DMS 273 treated with DMSO at 0.1 percent for 48 hours (cell line): Measurements from ENCODE around the gene ITGB3BP.
"Not testable (repeated sequence)": the region's sequence is repeated elsewhere in the genome, so short reads cannot be mapped to it uniquely, and the experiment has no call there.

ENCODE experiments used
- DNase-seq: peaks from one replicate; lab custom pipeline; 2025; lab: John Stamatoyannopoulos, UW

Gene ITGB3BP, protein sequence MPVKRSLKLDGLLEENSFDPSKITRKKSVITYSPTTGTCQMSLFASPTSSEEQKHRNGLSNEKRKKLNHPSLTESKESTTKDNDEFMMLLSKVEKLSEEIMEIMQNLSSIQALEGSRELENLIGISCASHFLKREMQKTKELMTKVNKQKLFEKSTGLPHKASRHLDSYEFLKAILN

DNA sequence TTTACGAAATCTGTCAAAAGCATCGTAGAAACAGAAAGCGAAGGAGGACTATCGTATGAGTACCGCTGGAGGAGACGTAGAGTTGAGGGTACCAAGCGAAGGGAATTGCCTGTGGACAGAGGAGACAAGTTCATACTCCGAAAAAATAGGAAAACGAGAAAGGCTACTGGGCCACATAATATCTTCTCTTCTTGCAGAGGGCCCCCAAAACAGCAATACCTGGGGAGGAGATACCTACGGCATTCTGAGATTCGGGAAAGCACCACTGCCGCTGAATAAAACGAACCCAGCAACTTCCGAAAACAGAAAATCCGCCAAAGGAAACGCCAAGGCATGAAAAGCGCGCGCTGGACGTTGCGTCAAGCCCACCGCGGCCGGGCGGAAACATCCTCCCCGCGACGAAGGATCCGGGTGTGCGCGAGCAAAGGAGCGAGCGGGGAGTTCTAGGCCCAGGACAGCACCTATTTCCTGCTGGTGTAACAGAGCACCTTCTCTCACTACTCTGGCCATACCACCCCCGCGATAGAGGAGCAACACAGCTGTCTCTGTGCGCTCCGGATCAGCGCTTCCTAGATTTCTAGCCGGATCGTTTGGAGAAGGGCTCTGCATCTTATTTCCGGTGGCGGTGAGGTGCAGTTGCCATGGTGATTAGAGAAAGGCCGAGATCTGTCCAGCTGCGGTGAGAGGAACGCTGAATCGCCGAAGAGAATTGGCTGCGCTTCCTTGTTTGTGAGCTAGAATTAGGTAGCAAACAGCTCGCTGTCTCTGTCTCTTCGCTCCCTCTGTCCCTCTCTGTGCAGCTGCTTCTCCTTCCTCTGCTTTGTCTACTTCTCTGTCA, at the start of gene ITGB3BP, which contains the start of gene EFCAB7:
Gene ITGB3BP (minus strand): TSS at position 335 of the 838 bp plus-strand sequence. CDS start 92 bp downstream, at position 243.
Gene EFCAB7 (plus strand): TSS at position 635 of the 838 bp plus-strand sequence. CDS start 2,048 bp downstream, outside the sequence.
- peak; percentile 96 for DNase-seq

DNA sequence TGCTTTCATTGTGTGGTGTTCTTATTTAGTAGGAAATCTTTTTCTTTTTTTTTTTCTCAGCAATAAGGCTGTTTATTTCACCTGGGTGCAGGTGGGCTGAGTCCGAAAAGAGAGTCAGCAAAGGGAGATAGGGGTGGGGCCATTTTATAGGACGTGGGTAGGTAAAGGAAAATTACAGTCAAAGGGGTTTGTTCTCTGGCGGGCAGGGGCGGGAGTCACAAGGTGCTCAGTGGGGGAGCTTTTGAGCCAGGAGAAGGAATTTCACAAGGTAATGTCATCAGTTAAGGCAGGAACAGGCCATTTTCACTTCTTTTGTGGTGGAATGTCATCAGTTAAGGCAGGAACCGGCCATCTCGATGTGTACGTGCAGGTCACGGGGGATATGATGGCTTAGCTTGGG, 49.7 kb upstream of the ITGB3BP start:
- not testable (repeated sequence) for DNase-seq

DNA sequence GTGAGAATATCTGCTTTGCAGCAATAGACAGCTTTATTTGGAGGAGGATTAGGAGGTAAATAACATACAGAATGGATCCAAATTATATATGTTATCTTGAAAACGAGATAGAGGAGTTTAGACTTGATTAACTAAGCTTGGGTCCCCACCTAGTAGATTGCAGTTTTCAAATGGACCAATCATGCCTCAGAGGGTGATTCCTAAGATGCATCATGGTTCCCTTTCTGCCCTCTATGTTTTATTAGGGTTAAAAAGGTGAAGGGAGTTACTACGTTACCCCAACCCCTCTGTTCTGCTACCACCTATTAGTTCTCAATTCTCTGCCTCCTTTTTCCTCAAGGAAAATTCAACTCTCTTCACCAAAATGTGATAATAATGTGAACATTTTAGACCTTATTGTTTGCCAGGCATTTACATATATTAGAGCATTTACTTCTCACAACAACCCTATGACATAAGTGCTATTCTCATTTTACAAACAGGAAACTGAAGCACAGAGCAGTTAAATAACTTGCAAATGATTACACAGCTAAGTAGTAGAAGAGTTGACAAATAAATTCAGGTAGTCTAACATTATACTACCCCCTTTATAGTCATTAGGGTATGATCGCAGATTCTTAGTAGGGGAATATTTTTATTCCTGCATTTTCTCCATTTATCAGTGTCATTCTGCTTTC, 46.8 kb upstream of the ITGB3BP start:
- DNase-seq, result no peak

GRCh38 chr1:63569068-63569467, 46.0 kb upstream of the ITGB3BP start:
- no peak for DNase-seq

DNA sequence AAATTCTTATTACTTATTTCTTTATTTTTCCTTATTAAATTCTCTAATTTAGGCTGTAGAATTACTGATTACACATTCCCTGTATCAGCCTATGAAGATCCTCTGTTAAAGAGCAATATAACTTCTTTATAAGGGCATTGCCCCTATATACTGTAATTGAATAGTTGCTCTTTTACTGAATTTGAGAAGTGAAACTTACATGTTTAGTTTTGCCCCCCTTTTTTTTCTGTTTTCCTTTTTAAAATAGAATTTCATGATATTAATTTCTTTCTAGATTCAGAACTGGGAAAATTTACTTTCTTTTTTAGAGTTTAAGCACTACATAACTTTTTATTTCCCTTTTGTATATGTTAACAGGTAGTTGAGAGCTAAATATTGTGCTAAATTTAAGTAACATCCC, 40.7 kb upstream of the ITGB3BP start:
- DNase-seq, result no peak

DNA sequence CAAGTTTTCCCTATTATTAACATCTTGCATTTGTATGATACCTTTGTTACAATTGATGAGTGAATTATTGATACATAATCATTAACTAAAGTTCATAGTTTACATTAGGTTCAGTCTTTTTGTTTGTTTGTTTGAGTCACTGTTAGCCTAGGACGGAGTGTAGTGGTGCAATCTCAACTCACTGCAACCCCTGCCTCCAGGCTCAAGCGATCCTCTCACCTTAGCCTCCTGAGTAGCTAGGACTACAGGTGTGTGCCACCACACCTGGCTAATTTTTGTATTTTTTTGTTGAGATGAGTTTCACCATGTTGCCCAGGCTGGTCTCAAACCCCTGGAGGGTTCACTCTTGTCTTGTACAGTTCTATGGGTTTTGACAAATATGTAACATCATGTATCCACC, 36.3 kb upstream of the ITGB3BP start:
- DNase-seq, result no peak

GRCh38 chr1:63557365-63557987, 34.5 kb upstream of the ITGB3BP start:
- DNase-seq, result no peak

DNA sequence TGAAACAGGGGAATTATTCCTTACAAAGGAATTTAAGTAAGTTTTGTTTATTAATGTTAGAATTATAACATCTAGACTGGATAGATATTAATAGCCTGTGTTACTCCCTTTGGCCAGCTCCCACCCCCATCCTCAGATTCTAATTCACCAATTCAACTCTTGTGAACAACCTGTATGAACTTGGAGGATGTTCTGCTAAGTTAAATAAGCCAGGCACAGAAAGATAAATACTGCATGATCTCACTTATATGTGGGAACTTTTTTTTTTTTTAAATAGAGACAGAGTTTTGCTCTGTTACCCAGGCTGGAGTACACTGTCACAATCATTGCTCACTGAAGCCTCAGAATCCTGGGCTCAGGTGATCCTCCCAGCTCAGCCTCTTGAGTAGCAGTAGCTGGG, 32.5 kb upstream of the ITGB3BP start:
- no peak for DNase-seq

DNA sequence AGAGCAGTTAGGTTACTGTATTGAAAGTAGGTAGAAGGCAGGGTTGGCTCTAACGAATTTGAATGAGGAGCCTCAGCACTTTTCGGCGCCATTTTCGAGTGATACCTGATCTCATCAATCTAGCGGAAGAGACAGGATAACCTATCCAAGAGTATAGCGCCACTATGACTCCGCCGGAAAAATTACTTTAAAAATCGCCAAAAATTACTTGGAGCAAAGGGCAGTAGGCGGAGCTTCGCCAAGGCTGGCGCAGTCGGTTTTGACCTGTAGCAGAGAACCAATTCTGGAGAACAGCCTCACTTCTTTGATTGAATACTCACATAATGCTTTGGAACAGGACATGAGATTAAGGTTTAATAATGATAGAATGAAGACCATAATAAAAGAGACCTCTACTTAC, 25.9 kb upstream of the ITGB3BP start:
- no peak for DNase-seq

DNA sequence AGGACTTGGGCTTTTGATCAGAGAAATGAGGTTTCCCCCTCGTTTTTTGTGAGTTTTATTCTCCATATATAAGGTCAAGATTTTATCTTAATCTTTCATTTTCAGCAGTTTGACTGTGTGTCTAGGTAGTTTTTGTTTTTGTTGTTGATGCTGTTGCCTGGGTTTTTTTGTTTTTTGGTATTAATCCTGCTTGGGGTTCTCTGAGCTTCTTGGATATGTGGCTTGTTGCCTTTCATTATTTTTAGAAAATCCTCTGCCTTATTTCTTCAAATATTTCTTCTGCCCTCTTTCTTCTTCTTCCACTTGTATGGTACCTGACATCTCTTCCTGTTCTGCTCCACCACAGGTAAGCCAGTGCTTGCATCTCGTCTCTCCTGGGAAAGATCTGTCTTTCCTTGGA, 25.3 kb upstream of the ITGB3BP start:
- DNase-seq, result no peak

- peak; percentile 42 for DNase-seq
Measured at GRCh38 chr1:63547621-63548294, 24.7 kb upstream of the ITGB3BP start.

- DNase-seq, result no peak
Measured at GRCh38 chr1:63545780-63546179, 22.8 kb upstream of the ITGB3BP start.

- no peak for DNase-seq
Measured at GRCh38 chr1:63537940-63538339, 14.9 kb upstream of the ITGB3BP start.

DNA sequence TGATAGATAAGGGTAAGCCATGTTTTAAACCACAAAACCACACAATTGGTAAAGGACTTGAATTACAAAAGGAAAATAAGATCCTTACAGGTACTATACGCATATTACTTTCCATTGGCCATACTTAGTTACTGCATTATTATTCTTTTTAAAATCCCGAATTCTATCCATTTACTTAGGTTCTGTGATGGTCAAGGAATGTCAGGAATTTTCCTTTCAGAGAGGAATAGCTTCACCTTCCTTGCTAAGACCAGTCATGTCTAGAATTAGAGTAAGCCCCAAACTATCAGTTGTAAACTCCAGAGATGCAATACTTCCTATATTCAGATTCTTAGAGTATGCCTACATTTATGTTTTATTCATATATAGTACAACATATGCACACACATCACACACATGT, 14.0 kb upstream of the ITGB3BP start:
- no peak for DNase-seq

DNA sequence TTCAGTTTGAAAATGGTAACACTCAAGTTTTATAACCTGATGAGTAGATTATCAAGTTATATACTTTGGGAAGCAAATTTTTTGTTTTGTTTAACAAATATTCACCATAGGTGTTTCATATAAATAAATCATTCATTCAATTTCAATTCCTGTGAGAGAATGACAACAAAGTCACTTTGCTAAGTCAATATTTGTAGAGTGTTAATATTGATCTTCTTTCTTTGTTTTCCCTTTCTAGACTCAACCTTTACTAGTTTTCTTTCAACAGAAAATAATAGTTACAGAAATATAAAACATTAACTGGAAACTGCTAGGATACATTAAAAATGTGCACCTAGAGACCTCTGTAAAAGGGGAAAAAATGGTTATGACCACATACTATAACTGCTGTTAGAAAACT, 11.4 kb upstream of the ITGB3BP start:
- DNase-seq, result no peak

DNA sequence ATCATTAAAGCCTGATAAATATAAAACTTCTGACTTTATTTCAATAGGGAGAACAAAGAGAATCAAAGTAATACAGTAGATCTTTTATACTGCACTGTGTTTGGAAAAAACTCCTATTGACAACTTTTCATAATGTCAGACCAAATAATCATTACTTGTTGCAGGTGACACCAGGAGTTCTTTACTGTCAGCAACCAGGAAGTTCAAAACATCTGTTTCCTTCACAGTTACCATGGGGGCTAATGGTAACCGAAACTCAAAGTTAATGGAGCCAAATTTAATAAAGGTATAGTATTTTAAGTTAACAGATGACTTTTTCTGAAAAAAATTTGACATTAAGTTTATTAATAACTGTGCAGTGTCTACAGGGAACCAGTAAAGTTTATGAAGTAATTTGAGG, 10.9 kb upstream of the ITGB3BP start:
- DNase-seq, result no peak

- DNase-seq, result no peak
Measured at GRCh38 chr1:63532727-63533126, 9.7 kb upstream of the ITGB3BP start.

DNA sequence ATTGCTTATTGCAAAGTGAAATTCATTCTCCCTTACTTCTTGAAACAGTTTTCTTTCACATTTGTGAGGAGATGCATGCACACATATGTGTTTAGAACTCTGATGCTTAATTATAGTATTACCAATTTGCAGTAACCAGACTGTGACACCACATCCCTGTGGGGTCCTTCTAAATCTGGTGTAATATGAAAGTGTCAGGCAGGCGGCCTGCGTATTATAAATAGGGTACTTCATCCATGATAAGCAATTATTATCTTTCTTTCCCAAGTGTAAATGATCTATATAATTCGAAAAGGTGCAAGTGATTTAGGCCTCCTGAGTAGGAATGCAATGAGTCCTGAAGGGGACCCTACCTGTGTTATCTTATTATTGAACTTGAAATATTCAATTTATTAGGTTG, 1.2 kb upstream of the ITGB3BP start:
- DNase-seq, result no peak

DNA sequence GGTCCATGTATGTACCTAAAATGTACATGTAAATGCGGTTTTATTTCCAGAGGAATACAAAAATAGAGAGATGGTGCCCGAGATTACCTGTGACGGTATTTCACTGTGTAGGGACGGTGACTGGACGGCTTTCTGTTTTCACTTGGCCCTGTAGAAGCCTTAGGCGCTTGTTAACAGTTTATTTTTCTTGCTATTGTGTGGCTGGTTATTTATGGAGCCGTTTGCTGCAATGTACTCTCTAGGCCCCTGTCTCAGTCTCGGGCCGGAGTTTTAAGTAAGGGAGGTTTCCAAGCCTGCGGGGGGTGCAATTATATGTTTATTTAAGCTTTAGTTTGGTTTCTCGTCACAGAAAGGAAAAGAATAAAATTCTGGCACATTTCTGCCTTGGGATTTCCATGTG, 713 bp upstream of the ITGB3BP start:
- DNase-seq, result no peak

- DNase-seq, result no peak
Measured at GRCh38 chr1:63516629-63517028, 6.4 kb downstream of the ITGB3BP start.

- no peak for DNase-seq
Measured at GRCh38 chr1:63512584-63512983, 10.4 kb downstream of the ITGB3BP start.

DNA sequence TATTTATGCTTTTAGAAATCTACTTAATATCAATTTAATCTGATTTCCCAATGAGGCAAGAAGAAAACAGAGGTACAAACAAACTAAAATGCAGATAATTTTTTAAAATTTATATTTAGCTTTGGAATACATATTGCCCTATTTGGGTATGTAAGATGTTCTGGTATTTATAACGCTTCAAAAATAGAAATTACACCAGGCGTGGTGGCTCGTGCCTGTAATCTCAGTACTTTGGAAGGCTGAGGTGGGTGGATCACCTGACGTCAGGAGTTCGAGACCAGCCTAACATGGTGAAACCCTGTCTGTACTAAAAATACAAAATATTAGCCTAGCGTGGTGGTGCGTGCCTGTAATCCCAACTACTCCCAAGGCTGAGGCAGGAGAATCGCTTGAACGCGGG, 13.3 kb downstream of the ITGB3BP start:
- DNase-seq, result no peak
